Ramos (cell line): ENCODE measurements around the gene CDK5RAP3.
"Not testable (repeated sequence)": the region's sequence is repeated elsewhere in the genome, so short reads cannot be mapped to it uniquely, and the experiment has no call there.

Experiments
- in situ Hi-C: fragments of 300-500 bp; cut with MboI; formaldehyde crosslinking; loops from one replicate; pipeline ENCODE4 v1.14.3; 2022; ENCODE audit warnings: low sequenced_read_pairs; ENCODE audit not compliant: unreplicated experiment

Gene CDK5RAP3

GRCh38 chr17:47994724-47995123 is 23.8 kb downstream of the CDK5RAP3 start:
- in situ Hi-C loops, result no loop called here

DNA sequence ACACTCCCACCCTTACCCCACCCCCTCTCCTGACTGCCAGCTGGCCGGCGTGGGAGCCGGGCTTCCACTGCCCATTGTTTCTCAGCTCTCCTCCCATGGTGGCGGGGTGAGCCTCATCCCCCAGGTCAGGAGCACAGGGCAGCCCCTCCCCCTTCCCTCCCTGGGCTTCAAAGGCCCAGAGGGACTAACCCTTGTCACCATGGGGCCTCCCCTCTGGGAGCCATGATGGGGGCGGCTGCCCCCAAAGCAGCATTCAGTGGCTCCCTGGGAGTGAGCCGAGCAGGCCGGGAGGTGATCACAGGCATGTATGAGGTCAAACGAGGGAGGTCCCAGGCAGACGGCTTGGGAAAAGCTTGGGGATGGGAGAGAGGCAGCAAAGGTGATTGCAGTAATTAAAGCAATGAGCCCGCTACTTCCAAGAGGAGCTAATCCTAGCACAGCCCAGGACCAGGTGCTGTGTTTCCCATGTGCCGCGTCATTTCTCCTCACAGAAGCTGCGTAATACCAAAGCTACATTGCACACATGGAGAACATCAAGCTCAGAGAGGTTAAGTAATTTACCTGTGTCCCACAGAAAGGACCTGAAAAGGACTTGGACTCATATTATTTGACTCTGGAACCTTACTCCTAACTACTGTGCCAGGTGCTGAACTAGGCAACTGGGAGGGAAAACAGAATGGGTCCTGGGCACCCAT is 24.5 kb downstream of the CDK5RAP3 start:
- in situ Hi-C loops, result no loop called here

DNA sequence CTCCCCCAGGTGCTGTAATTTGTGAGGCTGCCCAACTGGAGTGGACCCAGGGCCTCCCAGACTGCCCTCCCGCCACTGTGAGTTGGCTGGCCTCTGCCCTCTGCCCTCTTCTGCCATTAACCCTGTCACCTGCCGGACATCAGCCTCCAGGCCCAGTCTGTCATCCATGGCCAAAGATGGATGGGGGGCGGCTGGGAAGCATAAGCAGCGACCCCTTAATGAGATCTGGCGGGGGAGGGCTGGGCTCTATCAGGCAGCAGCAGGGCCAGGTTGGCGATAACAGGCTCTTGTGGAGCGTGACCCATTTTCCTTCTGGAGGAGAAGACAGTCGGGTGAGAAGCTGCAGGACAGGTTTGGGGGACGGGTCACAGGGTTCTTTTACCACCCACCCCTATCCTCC is 25.3 kb downstream of the CDK5RAP3 start:
- in situ Hi-C loops, result no loop called here

GRCh38 chr17:47997586-47997985 is 26.7 kb downstream of the CDK5RAP3 start:
- in situ Hi-C loops, result no loop called here

DNA sequence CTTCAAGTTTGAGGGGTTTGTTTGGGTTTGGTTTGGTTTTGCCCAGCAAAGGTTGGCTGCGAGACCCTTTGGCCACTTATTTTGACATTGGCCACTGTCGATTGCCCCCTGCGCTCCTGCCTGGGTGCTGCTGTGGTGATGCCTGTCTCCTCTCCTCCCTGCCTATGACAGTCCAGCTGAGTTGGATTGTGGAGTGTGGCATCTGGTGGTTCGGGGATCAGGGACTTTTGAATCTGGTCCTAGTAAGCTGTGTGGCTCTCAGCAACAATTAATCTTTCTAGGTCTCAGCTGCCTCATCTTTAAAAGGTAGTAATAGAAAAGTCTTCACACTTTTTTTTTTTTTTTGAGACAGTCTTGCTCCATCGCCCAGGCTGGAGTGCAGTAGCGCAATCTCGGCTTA is 27.1 kb downstream of the CDK5RAP3 start:
- in situ Hi-C loops, result no loop called here

DNA sequence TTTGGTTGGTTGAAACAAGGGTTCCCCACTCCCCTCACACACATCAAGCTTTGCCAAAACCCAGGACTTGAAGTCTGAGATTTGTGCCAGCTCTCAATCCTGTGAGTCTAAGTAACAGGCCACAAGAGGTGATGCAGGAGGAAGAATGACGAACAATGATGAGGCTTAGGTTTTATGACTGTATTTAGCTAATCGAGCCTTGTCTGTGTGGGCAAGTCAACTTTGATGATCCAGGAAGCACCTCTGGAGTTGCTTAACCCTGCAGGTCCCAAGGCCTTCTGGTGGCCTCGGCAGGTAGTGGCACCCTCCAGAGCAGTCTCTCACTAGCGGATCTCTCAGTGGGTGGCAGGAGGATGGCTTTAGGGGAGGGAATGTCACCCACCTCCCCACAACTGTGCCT is 28.7 kb downstream of the CDK5RAP3 start:
- in situ Hi-C loops, result no loop called here

GRCh38 chr17:48001197-48001596 is 30.3 kb downstream of the CDK5RAP3 start:
- in situ Hi-C loops, result no loop called here

DNA sequence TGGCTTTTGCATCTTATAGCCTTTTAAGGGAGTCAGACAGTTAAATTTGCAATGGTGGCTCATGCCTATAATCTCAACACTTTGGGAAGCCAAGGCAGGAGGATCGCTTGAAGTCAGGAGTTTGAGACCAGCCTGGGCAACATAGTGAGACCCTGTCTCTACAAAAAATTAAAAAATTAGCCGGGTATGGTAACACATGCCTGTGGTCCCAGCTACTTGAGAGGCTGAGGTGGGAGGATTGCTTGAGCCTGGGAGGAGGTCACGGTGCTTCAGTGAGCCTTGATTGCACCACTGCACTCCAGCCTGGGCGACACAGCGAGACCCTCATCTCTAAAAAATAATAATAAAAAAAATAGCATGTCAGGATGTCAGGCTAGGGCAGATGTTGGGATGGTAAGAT is 30.7 kb downstream of the CDK5RAP3 start:
- in situ Hi-C loops, result not testable (repeated sequence)

GRCh38 chr17:48002266-48002915 is 31.5 kb downstream of the CDK5RAP3 start:
- in situ Hi-C loops, result no loop called here

DNA sequence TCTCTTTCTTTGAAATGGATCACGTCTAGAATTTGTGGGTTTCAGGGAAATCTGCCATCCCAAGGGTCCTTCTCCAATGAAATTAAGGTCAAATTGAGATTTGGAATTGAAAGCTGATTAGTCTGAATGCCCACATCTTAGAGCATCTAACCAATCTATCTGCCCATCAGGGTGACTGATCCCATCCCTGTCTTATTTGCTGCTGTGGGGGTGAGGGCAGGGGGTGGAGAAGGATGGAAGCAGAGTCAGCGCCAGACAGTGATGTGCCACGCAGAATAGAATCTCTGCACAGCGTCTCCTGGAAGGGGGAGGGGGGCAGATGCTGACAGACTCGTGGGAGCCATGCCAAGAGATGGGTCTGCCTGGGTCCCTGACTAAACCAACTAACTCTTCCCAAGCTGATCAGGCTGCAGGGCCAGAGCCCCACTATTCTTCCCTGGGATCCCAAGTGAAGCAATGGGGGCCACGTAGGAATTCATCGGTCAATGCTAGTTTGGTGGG is 32.1 kb downstream of the CDK5RAP3 start:
- in situ Hi-C loops, result no loop called here

DNA sequence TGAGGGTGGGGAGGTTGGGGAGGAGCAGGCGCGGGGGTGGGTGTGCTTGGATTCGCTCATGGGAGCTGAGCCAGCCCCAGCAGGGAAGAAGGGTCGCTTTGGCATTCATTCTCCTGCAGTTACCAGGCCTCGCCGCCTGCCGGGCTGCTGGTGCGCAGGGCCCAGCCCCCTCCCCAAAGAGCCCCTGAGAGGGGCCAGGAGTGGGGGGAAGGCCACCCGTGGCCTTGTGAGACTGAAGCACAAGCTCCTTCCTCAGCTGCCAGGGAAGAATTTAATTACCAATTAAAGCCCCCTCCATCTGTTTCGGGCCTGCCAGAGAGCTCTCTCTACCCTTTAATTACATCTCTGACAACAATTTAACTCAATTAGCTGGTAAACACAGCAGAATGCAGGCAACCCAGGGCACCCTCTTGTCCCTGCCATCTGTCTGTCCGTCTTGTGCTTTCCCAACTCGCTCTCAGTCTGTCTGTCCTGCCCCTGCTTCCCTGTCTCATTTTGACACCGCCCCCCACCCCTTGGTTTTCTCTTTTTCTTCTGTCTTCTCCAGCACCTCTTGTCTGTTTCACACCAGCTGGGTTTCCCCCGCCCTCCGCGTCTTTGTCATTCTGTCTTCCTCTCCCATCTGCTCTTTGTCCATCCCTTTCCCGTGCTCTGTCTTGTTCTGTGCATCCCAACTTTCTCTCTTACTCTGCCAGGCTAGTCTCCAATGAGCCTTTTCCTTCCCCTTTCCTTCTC is 32.7 kb downstream of the CDK5RAP3 start:
- in situ Hi-C loops, result no loop called here

- in situ Hi-C loops, result no loop called here
These were observed 34.1 kb downstream of the CDK5RAP3 start for GRCh38 chr17:48004983-48005382.

DNA sequence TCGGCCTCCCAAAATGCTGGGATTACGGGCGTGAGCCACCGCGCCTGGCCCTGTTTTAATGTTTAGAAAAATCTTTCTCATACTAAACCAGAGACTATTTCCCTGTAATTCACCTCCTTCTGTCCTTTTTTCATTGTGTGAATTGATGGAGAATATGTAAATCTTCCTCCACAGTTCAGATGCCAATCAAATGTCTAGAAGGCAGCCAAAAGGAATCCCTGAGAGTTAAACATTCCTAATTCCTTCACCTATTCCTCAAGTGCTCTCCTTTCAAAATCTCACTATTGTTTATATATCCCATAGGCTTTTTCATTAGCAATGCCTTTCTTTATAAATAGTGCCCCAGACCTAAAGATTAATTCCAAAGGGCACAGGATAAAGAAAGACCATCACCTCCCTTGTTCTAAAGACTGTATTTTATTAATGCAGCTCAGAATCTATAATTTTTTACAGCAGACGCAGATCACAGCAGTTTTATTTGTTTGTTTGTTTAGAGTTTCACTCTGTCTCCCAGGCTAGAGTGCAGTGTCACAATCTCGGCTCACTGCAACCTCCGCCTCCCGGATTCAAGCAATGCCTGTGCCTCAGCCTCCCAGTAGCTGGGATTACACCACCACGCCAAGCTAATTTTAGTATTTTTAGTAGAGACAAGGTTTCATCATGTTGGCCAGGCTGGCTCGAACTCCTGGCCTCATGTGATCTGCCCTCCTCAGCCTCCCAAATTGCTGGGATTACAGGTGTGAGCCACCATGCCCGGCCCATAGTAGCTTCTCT is 36.2 kb downstream of the CDK5RAP3 start:
- in situ Hi-C loops, result no loop called here

GRCh38 chr17:48010193-48010592 is 39.3 kb downstream of the CDK5RAP3 start:
- in situ Hi-C loops, result no loop called here

DNA sequence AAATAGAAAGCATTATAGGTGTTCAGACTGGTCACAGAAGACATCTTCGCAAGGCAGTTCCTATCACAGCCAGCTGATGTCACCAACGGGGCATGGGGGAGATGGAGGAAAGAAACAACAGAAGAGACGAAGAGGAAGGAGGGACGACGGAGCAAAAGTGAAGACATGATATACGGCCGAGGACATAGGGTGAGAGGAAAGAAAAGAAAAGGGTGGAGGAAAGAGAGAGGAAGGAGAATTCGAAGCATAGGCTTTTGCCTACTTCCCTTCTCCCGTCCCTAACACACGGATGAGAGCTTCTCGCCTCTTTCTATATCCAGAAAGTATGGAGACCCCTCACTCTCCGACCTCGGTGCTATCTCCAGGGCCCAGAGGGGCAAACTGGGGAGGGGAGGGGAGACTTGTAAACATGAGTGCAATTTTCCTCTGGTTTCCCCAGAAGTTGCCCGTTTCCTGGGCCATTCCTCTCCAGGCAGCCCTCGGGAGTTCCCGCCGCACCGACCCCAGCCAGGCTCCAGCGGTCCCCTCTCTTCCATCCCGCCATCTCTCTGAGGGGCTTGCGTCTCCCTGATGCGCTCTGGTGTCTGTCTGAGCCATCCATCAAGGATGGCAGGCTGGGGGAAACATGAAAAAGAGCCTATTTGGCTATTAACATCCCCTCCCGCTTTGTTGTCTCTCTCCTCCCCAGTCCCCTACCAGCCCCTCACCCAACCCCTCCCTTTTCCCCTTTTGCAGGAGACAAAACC is 40.7 kb downstream of the CDK5RAP3 start:
- in situ Hi-C loops, result no loop called here

DNA sequence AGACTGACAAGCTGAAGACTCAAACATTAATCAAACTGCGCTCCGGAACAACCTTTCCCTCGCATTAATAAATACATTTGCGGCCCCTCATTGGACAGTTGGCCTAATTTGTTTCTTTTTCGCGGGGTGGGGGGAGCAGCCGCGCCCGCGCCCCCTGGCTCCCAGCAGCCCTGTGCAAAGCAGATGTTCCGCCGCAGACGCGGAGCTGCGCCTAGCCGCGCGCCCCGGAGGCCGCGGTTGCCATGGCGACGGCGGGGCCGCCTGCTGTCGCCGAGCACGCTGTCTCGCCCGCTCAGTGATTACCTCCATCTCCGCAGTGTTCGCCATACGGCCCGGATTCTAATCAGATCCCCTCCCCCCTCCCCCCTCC is 41.2 kb downstream of the CDK5RAP3 start:
- in situ Hi-C loops, result no loop called here

DNA sequence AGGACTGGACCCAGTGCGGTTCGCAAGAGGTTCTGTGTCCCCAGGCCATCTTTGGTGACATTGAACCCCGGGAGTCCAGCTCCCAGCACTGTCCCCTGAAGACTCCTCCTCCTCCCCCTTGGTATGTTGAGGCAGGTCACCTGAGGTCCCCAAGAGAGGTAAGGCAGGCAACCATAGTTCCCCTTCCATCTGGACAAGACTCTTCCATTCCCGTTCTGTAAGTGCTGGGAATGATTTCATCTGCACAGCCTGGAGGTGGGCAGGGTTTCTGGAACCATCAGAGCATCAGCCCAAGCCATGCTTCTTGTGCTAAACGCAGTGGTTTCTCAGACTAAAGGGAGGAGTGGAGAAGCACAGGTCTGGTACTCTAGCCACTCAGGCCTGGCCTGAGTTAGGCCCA is 41.7 kb downstream of the CDK5RAP3 start:
- in situ Hi-C loops, result no loop called here

DNA sequence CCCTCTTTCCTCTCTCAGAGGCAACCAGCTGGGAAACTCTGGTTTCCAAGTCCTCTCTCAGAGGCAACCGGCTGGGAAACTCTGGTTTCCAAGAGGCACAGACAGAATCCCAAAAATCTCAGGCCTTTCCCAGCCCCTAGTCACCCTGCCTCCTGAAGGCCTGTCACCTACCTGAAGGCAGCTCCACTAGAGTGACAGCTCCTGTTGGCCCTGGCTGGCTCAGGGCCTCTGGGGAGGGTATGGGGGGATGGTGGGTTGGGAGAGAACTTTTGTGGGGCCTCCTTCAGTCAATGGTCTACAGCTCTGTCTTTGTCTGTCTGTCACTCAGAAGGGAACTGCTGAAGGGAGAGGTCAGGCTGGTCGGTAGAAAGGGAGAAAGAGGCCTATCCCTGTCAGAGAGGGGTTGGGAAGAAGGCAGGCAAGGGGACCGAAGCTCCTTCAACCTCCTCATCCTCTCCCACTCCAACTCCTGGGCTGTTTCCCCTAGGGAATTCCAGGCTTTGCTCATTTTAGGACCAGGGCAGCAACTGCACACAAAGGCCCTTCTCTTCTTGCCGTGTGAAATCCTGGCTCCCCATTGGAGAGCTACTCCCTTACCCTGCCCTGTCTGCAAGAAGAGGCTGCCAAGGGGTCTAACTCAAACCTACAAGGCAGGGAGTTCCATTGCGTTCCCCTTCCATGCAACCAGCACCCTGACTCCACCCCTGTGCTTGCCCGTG is 43.1 kb downstream of the CDK5RAP3 start:
- in situ Hi-C loops, result no loop called here

DNA sequence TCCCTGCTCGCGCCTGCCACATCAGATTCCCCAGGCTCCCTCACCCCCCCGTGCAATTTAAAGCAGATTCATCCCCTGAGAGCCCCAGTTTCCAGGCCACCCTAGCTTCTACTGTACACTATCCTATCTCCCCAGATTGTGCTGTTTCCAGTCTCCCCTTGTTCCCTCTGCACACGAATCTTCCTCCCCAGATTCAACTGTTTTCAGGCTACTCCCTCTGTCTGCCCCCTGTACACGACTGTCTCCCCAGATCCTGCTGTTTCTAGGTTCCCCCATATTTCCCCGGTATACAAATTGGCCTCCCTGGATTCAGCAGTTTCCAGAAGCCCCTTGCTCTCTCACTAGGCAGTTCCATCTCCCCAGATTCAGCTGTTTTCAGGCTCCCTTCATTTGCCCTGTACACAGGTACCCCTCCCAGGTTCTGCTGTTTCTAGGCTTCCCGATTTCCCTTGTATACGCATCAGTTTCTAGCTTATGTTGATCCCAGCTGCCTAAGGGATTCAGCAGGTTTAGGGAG is 43.7 kb downstream of the CDK5RAP3 start:
- in situ Hi-C loops, result no loop called here
